GM23338 (cell line): ENCODE results near the gene ATP8A2. TPM values are rescaled to one million over a fixed set of nuclear protein-coding genes. Genes with fewer than 3 reads are reported as not detected.

Experiments
- ATAC-seq: fragments of 200-7000 bp; cut with Tn5 transposase; 3 replicates; pipeline ENCODE4 v1.9.1; 2020
- DNase-seq: peaks from one replicate; pipeline ENCODE4 v3.0.0-alpha.2; 2015; ENCODE audit warnings: low spot score
- H2AFZ ChIP-seq: fragments of 200-600 bp; sonication (generic); 2 replicates; pipeline ENCODE4 v1.8.0; 2016; ENCODE audit warnings: antibody characterized with exemption, mild to moderate bottlenecking, moderate library complexity
- H3F3A ChIP-seq: fragments of 200-600 bp; sonication (generic); replicated peaks from 2 replicates; pipeline ENCODE4 v1.8.0; 2017; ENCODE audit warnings: antibody characterized with exemption, mixed run types, low read depth
- H3K27ac ChIP-seq: fragments of 200-600 bp; sonication (generic); 2 replicates; pipeline ENCODE4 v1.6.1; 2016; ENCODE audit warnings: low read depth
- H3K27me3 ChIP-seq: fragments of 200-600 bp; sonication (generic); 2 replicates; pipeline ENCODE4 v1.8.0; 2016; ENCODE audit warnings: mild to moderate bottlenecking, mixed run types, moderate library complexity; ENCODE audit not compliant: insufficient read depth
- H3K36me3 ChIP-seq: fragments of 200-600 bp; sonication (generic); 2 replicates; pipeline ENCODE4 v1.8.0; 2016; ENCODE audit warnings: mild to moderate bottlenecking; ENCODE audit not compliant: insufficient read depth
- H3K4me1 ChIP-seq: fragments of 200-600 bp; sonication (generic); 2 replicates; pipeline ENCODE4 v1.8.0; 2016; ENCODE audit warnings: mild to moderate bottlenecking, moderate library complexity; ENCODE audit not compliant: insufficient read depth
- H3K4me2 ChIP-seq: fragments of 200-600 bp; sonication (generic); 2 replicates; pipeline ENCODE4 v1.7.1; 2017; ENCODE audit warnings: mixed run types
- H3K4me3 ChIP-seq: fragments of 200-600 bp; sonication (generic); 2 replicates; pipeline ENCODE4 v1.6.1; 2016; ENCODE audit warnings: mixed run types
- H3K79me2 ChIP-seq: fragments of 200-600 bp; sonication (generic); replicated peaks from 2 replicates; pipeline ENCODE4 v1.8.0; 2017; ENCODE audit warnings: mild to moderate bottlenecking; ENCODE audit not compliant: insufficient read depth
- H3K9me2 ChIP-seq: fragments of 200-600 bp; sonication (generic); 2 replicates; pipeline ENCODE4 v1.8.0; 2017; ENCODE audit not compliant: insufficient read depth
- H4K20me1 ChIP-seq: fragments of 200-600 bp; sonication (generic); replicated peaks from 2 replicates; pipeline ENCODE4 v1.8.0; 2017; ENCODE audit warnings: mild to moderate bottlenecking; ENCODE audit not compliant: insufficient read depth
- H3K27ac Mint-ChIP-seq: 2 replicates; pipeline ENCODE4 v1.8.0; 2020; ENCODE audit warnings: inconsistent platforms, mild to moderate bottlenecking, moderate library complexity, mixed read lengths
- H3K27me3 Mint-ChIP-seq: 3 replicates; pipeline ENCODE4 v1.8.0; 2022; ENCODE audit warnings: low read depth, mild to moderate bottlenecking, moderate library complexity, mixed read lengths, inconsistent platforms; ENCODE audit not compliant: insufficient read depth, poor library complexity
- H3K36me3 Mint-ChIP-seq: 3 replicates; pipeline ENCODE4 v1.8.0; 2021; ENCODE audit warnings: low read depth, mild to moderate bottlenecking, inconsistent platforms, moderate library complexity, mixed read lengths
- H3K4me1 Mint-ChIP-seq: 3 replicates; pipeline ENCODE4 v1.8.0; 2020; ENCODE audit warnings: mild to moderate bottlenecking, inconsistent platforms, mixed read lengths
- H3K4me3 Mint-ChIP-seq: 3 replicates; pipeline ENCODE4 v1.8.0; 2021; ENCODE audit warnings: moderate library complexity, mild to moderate bottlenecking, inconsistent platforms, mixed read lengths
- H3K9me3 Mint-ChIP-seq: 3 replicates; pipeline ENCODE4 v1.8.0; 2020; ENCODE audit warnings: moderate library complexity, mild to moderate bottlenecking, inconsistent platforms, mixed read lengths
- CREB1 ChIP-seq: fragments of 250-450 bp; sonication (Bioruptor Pico); IDR thresholded peaks from 2 replicates; pipeline ENCODE4 v1.5.0; 2020; ENCODE audit warnings: low read depth, mild to moderate bottlenecking, moderate library complexity
- EZH2 ChIP-seq: fragments of 200-600 bp; sonication (generic); IDR thresholded peaks from one replicate; pipeline ENCODE4 v1.8.0; 2017; ENCODE audit warnings: antibody characterized with exemption, mild to moderate bottlenecking, low read depth; ENCODE audit not compliant: unreplicated experiment
- EZH2phosphoT487 ChIP-seq: fragments of 200-600 bp; sonication (generic); IDR thresholded peaks from one replicate; pipeline ENCODE4 v1.8.1; 2018; ENCODE audit warnings: antibody characterized with exemption; ENCODE audit not compliant: unreplicated experiment
- NANOG ChIP-seq: IDR thresholded peaks from 2 replicates; pipeline ENCODE4 v1.6.1; 2016; ENCODE audit warnings: antibody characterized with exemption, borderline replicate concordance
- REST ChIP-seq: IDR thresholded peaks from one replicate; pipeline ENCODE4 v1.6.1; 2018; ENCODE audit warnings: antibody characterized with exemption; ENCODE audit not compliant: unreplicated experiment
- STAT1 ChIP-seq: IDR thresholded peaks from one replicate; pipeline ENCODE4 v1.6.1; 2016; ENCODE audit warnings: antibody characterized with exemption; ENCODE audit not compliant: unreplicated experiment
- ZNF331 ChIP-seq: fragments of 250-450 bp; sonication (Bioruptor Pico); IDR thresholded peaks from 2 replicates; pipeline ENCODE4 v1.5.0; 2020; ENCODE audit warnings: low read depth, mild to moderate bottlenecking, moderate library complexity
- ZNF462 ChIP-seq: fragments of 250-450 bp; sonication (Bioruptor Pico); IDR thresholded peaks from 2 replicates; pipeline ENCODE4 v1.5.0; 2020; ENCODE audit warnings: mild to moderate bottlenecking, moderate library complexity
- polyA plus RNA-seq: library from polyadenylated mRNA; unstranded; fragments of >200 nt; fragmentation: Nextera tagmentation; extraction: Ambion mirVana; gene quantifications from 2 replicates; pipeline ENCODE4 v1.2.1, GENCODE V29; 2016
- total RNA-seq: library from RNA; depleted of rRNA; stranded (reverse); fragments of >200 nt; shearing (Covaris generic); gene quantifications from 2 replicates; pipeline ENCODE4 v1.2.3, GENCODE V29; 2014

ATP8A2 gene
- total and polyA plus RNA-seq, 2 experiments from 2014 or later = 5.7 to 8.8 TPM

- TF ChIP-seq ZNF462 (CRISPR knock-in tag) (no peak), EZH2 (no peak), EZH2phosphoT487 (no peak), REST (no peak)
Measured at GRCh38 chr13:25764378-25764777, 392.6 kb downstream of the ATP8A2 start (continued).

GRCh38 chr13:25765266-25765665 is 393.5 kb downstream of the ATP8A2 start:
- Histone ChIP-seq H3K36me3 (no peaks in the 10 kb centered on the region), H3K4me1 (peaks cover 16% of the 10 kb centered on the region), H3K27ac (no peak overlapping the region), H3K4me3 (no peak overlapping the region), H2AFZ (no peak overlapping the region), H3K27me3 (no peaks in the 10 kb centered on the region), H3K79me2 (no peaks in the 10 kb centered on the region), H3K9me2 (no peaks in the 10 kb centered on the region), H3F3A (no peaks in the 10 kb centered on the region), H3K4me2 (no peak overlapping the region), H4K20me1 (no peaks in the 10 kb centered on the region)
- DNase-seq (no peak), ATAC-seq (no peak)
- Mint-ChIP-seq H3K9me3 (no peaks in the 10 kb centered on the region), H3K4me1 (peaks cover 28% of the 10 kb centered on the region), H3K4me3 (no peak overlapping the region), H3K27me3 (peaks cover 1% of the 10 kb centered on the region), H3K27ac (no peak overlapping the region), H3K36me3 (no peaks in the 10 kb centered on the region; the same call in 2 of the 3 replicates)
- TF ChIP-seq EZH2 = no peak
- no peak for TF ChIP-seq NANOG
- TF ChIP-seq STAT1 = no peak
- TF ChIP-seq ZNF331 (CRISPR knock-in tag) = no peak
- no peak for TF ChIP-seq EZH2phosphoT487
- TF ChIP-seq CREB1 = no peak
